B cell (primary cell): ENCODE data around the gene KBTBD12.

Source experiments
- CTCF ChIP-seq: fragments of 200-600 bp; IDR thresholded peaks from one replicate; pipeline ENCODE4 v1.8.0; 2022; ENCODE audit warnings: antibody characterized with exemption, mild to moderate bottlenecking
- EZH2 ChIP-seq: IDR thresholded peaks from 2 replicates; pipeline ENCODE4 v1.6.1; 2012; ENCODE audit warnings: borderline replicate concordance, low read depth, mild to moderate bottlenecking, moderate library complexity, low read length; ENCODE audit not compliant: insufficient read depth, poor library complexity, severe bottlenecking

GRCh38 chr3:127886231-127886955 is 28.6 kb upstream of the KBTBD12 start:
- TF ChIP-seq CTCF (no peak), EZH2 (no peak)
